Measurements from ENCODE around the gene GPN2.
"Not testable (repeated sequence)": the region's sequence is repeated elsewhere in the genome, so short reads cannot be mapped to it uniquely, and the experiment has no call there.

The GPN2 gene

DNA sequence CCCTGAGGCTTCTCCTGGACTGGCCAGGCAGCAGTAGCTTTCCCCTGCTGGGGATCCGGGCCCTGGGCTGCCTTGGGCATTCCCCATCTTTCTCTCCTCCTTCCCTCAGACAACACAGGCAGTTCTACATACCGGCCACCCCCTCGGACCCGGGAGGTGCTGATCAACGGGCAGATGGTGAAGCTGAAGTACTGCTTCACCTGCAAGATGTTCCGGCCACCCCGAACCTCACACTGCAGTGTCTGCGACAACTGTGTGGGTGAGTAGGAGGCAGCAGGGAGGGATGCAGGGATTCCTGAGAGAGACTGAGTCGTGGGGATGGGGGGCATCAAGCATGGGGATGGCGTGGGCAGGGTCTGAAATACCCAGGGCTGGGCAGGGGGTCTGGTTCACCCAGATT, 41.6 kb downstream of the GPN2 start:
- H3K36me3 Mint-ChIP-seq (ENCODE audit: insufficient read depth): peaks cover 89% of the 10 kb centered on the region
- no peak overlapping the region for H3K27ac Mint-ChIP-seq
- H3K9me3 Mint-ChIP-seq: no peaks in the 10 kb centered on the region
- no peaks in the 10 kb centered on the region for H3K27me3 Mint-ChIP-seq
- no peak overlapping the region for H3K4me3 Mint-ChIP-seq
- DNase-seq (no peak), ATAC-seq (replicated peaks) (no peak)
- peaks cover 13 to 16% of the 10 kb centered on the region in 2 donors for H3K4me1 Mint-ChIP-seq (ENCODE audit: low read depth in 2 of 2)

DNA sequence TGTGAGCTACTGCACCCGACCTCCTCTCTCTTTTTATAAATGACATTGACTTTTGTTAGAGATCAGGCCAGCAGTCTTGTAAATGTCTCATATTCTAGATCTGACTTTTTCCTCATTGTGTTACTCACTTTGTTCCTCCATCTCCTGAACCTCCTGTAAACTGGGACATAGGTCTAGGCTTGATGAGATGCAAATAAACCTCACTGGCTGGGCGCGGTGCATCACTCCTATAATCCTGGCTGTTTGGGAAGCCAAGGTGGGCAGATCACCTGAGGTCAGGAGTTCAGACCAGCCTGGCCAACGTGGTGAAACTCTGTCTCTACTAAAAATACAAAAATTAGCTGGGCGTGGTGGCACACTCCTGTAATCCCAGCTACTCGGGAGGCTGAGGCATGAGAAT, 42.3 kb downstream of the GPN2 start:
- not testable (repeated sequence) for ATAC-seq (replicated peaks); H3K4me3 Mint-ChIP-seq; DNase-seq; H3K9me3 Mint-ChIP-seq; H3K27me3 Mint-ChIP-seq; H3K27ac Mint-ChIP-seq
- Mint-ChIP-seq H3K4me1 (ENCODE audit: low read depth in 2 of 2) (peaks cover 9 to 15% of the 10 kb centered on the region in 2 donors), H3K36me3 (ENCODE audit: insufficient read depth) (peaks cover 89% of the 10 kb centered on the region)

DNA sequence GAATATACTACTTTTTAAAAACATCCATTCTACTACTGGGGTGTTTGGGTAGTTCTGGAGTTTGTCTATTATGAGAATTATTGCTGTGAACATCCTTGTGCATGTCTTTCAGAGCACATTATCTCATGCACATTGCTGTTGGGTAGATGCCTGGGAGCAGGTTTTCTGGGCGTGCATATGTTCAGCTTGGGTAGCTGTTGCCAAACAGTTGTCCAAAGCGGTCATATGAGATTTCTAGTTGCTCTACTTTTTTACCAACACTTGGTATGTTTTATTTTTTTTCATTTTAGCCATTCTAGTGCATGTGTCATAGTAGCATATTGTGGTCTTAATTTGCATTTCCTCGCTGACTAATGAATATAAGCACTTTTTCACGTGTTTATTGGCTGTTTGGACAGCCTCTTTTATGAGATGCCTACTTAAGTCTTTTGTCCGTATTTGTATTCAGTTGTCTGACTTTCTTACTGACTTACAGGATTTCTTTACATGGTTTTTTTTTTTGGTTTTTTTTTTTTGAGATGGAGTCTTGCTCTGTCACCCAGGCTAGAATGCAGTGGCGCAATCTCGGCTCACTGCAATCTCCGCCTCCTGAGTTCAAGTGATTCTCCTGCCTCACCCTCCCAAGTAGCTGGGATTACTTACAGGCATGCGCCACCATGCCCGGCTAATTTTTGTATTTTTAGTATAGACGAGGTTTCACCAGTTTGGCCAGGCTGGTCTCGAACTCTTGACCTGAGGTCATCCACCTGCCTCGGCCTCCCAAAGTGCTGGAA, 45.5 kb downstream of the GPN2 start:
- Mint-ChIP-seq H3K36me3 (ENCODE audit: insufficient read depth) (peaks cover 77% of the 10 kb centered on the region), H3K4me3 (no peak overlapping the region), H3K9me3 (no peaks in the 10 kb centered on the region), H3K27me3 (no peaks in the 10 kb centered on the region), H3K27ac (no peak overlapping the region), H3K4me1 (ENCODE audit: low read depth in 2 of 2) (peaks cover 8 to 13% of the 10 kb centered on the region in 2 donors)
- DNase-seq (no peak), ATAC-seq (replicated peaks) (no peak)

DNA sequence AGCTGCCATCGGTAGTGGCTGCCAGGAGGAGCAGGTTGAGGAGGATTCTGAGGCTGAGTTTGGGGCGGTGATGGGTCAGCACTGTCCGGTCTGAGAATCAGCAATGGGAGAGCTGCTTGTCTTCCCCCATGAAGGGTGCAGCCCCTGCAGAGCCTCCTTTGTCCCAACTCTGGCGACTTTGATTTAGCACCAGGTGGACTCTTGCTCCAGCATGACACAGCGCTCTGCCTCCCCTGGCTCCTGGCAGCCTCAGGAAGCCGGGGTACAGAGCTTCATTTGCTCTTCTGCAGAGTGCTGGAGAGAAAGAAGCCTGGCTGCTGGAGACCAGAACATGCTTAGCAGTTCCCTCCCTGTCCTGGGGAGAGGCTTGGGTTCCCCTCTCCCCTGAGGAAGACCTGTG, 50.3 kb downstream of the GPN2 start:
- Mint-ChIP-seq H3K4me1 (ENCODE audit: low read depth in 2 of 2) (peaks cover 23 to 26% of the 10 kb centered on the region in 2 donors), H3K27me3 (no peaks in the 10 kb centered on the region), H3K27ac (peak overlapping the region; percentile 91 to 94), H3K4me3 (no peak overlapping the region), H3K36me3 (ENCODE audit: insufficient read depth) (peaks cover 74% of the 10 kb centered on the region), H3K9me3 (no peaks in the 10 kb centered on the region)
- DNase-seq (no peak), ATAC-seq (replicated peaks) (no peak)

DNA sequence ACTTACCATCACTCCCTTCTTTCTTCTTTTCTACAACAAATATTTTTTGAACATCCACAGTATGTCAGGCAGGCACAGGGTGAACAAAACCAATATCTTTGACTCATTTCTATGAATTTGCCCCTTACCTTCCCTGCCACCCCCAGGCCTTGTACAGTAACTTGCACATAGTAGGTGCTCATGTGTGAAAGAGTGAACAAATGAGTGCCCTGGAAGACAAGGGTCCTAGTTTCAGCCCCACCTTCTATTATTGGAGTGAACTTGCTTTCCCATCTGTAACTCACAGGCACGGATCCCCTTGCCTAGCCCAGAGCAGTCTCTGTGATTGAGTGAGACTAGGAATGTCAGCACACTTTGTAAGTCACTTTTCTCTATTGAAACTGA, 50.8 kb downstream of the GPN2 start:
- H3K4me3 Mint-ChIP-seq: no peak overlapping the region
- peaks cover 27 to 31% of the 10 kb centered on the region in 2 donors for H3K4me1 Mint-ChIP-seq (ENCODE audit: low read depth in 2 of 2)
- ATAC-seq (replicated peaks): no peak
- peak overlapping the region; percentile 91 to 94 for H3K27ac Mint-ChIP-seq
- no peak for DNase-seq
- no peaks in the 10 kb centered on the region for H3K27me3 Mint-ChIP-seq
- no peaks in the 10 kb centered on the region for H3K9me3 Mint-ChIP-seq
- peaks cover 72% of the 10 kb centered on the region for H3K36me3 Mint-ChIP-seq (ENCODE audit: insufficient read depth)

DNA sequence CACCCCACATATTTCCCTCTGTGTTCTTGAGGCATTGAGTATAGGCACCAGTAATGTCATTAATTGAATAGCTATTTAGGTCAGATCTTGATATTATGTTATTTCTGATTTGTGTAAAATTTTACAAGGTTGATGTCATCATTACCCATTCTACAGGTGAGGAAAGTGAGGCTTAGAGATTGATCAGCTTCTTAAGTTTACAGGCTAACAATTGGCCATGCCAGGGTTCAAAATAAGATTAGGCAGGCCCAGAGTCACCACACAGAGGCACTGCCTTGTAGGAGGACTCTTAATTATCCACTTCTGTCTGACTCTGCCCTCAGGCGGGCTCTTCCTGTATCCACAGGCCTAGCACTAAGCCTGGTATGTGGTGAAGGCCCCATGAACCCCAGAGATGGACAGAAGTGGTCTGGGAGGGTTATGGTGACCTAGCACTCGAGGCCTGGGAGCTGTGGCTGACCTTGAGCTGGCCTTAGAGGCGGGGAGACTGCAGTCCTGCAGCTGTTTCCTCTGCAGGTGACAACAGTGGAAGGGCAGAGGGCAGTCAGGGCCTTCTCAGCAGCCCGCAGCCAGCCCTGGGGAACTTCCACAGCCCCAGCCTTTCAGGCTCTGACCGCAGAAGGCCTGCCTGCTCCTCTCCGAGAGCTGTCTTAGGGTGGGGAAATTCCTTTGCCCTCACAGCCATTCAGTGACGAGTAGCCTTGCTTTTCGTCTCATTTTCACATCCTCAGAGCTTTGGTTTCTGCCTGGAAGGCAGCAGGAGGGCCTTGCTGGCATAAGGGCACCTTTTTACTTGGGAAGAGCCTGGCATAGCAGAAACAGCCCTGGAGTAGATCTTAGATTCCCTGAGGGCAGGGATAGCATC, 51.4 kb downstream of the GPN2 start:
- H3K27ac Mint-ChIP-seq: peak overlapping the region; percentile 91 to 94
- peaks cover 71% of the 10 kb centered on the region for H3K36me3 Mint-ChIP-seq (ENCODE audit: insufficient read depth)
- DNase-seq (peak; percentile 43 to 59 (median 58)), ATAC-seq (replicated peaks) (peak; percentile 97)
- no peaks in the 10 kb centered on the region for H3K27me3 Mint-ChIP-seq
- peak overlapping the region in 1 of 2 donors; percentile 50 for H3K4me3 Mint-ChIP-seq
- peaks cover 29 to 37% of the 10 kb centered on the region in 2 donors for H3K4me1 Mint-ChIP-seq (ENCODE audit: low read depth in 2 of 2)
- no peaks in the 10 kb centered on the region for H3K9me3 Mint-ChIP-seq

DNA sequence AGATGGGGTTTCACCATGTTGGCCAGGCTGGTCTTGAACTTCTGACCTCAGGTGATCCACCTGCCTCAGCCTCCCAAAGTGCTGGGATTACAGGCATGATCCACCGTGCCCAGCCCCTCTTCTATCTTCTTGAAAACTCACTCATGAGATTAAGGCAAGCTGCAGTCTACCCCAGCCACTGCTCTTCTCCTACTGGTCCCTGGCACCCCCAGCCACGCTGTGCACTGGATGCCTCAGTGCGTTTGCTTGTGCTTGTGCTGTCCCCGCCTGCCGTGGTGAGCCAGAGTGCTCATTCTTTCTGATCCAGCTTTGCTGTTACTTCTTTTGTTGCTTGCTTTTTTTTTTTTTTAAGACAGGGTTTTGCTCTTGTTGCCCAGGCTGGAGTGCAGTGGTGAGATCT, 52.4 kb downstream of the GPN2 start:
- Mint-ChIP-seq H3K27ac (peak overlapping the region; percentile 91 to 94), H3K36me3 (ENCODE audit: insufficient read depth) (peaks cover 71% of the 10 kb centered on the region), H3K4me1 (ENCODE audit: low read depth in 2 of 2) (peaks cover 39 to 47% of the 10 kb centered on the region in 2 donors)
- not testable (repeated sequence) for DNase-seq; H3K27me3 Mint-ChIP-seq; H3K9me3 Mint-ChIP-seq; ATAC-seq (replicated peaks); H3K4me3 Mint-ChIP-seq

DNA sequence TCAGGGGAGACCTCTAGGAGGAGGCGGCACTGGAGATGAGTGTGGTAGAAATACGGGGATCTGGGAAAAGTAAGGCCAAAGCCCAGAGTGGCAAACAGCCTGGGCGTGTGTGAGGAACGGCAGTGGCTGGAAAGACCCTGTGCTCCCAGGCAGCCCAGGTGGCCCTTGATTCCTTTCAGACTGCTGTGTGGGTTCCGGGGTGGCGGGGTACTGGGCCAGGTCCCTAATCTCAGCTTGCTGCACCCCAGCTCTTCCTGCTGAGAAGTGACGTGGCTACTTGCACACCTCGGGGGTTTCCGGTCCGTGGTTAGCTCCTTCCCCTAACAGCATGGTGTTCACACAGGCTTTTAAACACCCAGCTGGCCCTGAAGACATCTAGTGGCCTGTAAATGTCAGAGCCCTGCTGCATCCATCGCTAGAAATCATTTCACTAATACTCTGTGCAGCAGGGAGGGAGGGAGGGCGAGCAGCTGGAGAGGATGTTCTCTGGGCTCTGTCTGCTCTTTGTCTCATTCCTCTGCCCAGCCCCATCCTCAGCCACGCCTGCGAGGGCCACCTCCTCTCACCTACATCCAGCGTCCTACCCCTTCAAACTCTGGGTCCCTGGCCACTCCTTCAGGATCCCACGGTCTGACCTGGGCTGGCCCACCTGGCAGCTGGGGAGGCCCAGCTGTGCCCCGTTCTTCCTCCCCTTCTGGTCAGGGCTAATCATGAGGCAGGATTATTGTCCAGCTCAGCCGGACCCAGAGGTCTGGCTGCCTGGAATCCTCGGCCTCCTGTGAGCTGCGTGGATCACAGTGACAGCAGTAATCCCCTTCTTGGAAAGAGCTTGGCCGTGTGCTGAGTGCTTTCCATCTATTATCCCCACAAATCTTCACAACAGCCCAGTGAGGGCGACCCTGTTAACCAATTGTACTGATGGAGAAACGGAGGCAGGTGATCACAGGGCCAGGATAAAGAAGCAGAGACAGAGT, 56.4 kb downstream of the GPN2 start:
- peak; percentile 95 for ATAC-seq (replicated peaks)
- Mint-ChIP-seq H3K27ac (peak overlapping the region; percentile 99), H3K4me1 (ENCODE audit: low read depth in 2 of 2) (peaks cover 64 to 69% of the 10 kb centered on the region in 2 donors), H3K36me3 (ENCODE audit: insufficient read depth) (peaks cover 57% of the 10 kb centered on the region), H3K9me3 (no peaks in the 10 kb centered on the region), H3K4me3 (peak overlapping the region; percentile 72 to 84), H3K27me3 (no peaks in the 10 kb centered on the region)
- DNase-seq: peak; percentile 83 to 91 (median 87)

DNA sequence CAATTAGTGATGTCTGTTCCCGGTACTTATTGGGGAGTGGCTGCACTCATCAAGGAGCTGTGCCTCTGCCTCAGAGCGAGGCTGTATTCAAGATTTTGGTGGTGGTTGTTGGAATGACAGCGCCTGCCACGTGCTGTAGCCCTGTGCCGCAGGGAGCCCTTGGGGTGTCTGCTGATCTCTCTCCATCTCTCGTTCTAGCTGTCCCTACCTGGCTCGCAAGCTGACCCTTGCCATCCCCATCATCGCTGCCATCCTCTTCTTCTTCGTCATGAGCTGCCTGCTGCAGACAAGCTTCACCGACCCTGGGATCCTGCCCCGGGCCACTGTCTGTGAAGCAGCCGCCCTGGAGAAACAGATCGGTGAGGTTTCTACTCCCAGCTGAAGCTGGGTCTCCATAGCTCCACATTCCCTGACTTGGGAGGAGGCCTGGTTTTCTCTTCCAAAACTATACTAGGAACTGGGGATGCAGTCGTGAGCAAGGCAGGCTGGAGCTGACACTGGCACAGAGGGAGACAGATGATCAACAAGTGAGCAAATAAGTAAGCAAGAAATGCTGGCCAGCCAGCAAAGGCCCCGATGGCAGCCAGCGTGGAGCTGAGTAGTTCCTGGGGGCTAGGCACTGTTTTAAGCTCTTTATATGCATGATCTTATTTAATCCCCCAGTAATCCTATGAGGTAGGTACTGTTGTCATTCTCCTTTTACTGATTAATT, 57.7 kb downstream of the GPN2 start:
- ATAC-seq (replicated peaks) (no peak), DNase-seq (no peak)
- H3K9me3 Mint-ChIP-seq: no peaks in the 10 kb centered on the region
- H3K4me1 Mint-ChIP-seq (ENCODE audit: low read depth in 2 of 2): peaks cover 69 to 72% of the 10 kb centered on the region in 2 donors
- H3K36me3 Mint-ChIP-seq (ENCODE audit: insufficient read depth): peaks cover 53% of the 10 kb centered on the region
- peak overlapping the region; percentile 72 to 84 for H3K4me3 Mint-ChIP-seq
- no peaks in the 10 kb centered on the region for H3K27me3 Mint-ChIP-seq
- H3K27ac Mint-ChIP-seq: peak overlapping the region; percentile 99

DNA sequence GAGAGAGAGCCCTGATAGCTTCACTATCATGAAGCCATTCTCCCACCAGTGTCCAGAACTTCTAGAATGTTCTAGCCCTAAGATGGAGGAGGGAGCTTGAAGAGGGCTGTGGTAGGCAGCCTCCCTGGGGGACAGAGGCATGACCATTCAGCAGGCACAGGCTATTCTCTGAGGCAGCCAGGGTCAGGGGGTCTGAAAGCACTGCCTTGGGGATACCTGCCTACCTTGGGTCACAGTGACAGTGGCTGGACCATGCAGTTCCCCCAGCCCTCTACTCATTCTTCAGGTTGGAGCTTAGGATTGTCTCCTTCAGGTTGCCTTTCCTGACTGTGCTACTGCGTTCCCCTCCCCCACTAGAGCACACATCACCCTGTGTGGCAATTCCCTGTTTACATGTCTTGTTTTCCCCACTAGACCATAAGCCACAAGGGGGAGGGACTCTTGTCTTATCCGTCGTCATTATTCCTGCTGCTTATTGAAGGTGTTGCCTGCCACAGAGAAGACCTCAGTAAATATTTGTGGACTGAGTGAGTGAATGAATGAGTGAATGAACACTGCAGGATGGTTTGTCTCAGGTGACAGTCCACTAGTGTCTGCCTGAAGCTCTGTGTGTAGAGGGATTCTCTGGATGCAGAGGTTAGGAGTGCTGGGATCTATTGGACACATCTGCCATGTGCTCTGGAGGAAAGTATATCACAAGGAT, 58.4 kb downstream of the GPN2 start:
- Mint-ChIP-seq H3K4me3 (peak overlapping the region; percentile 15 to 32), H3K9me3 (no peaks in the 10 kb centered on the region), H3K4me1 (ENCODE audit: low read depth in 2 of 2) (peaks cover 70 to 75% of the 10 kb centered on the region in 2 donors), H3K36me3 (ENCODE audit: insufficient read depth) (peaks cover 54% of the 10 kb centered on the region), H3K27ac (peak overlapping the region; percentile 99), H3K27me3 (no peaks in the 10 kb centered on the region)
- ATAC-seq (replicated peaks): no peak
- DNase-seq: no peak

DNA sequence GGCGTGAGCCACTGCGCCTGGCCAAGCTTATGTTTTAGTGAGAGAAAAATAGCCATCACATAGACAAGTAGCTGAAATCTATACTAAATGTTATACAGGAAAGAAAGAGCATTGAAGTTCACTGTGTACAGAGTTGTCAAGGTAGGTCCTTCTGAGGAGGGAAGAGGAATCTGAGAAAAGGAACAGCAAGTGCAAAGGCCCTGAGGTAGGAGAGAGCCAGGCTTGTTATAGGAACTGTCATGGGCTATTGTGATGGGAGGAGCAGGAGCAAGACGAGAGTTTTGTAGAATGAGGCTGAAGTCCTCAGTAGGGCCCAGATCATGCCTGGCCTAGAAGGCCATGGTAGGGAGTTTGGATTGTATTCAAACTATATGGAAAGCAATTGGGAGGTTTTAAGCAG, 59.0 kb downstream of the GPN2 start:
- Mint-ChIP-seq H3K27me3 (no peaks in the 10 kb centered on the region), H3K27ac (peak overlapping the region; percentile 99), H3K36me3 (ENCODE audit: insufficient read depth) (peaks cover 51% of the 10 kb centered on the region), H3K4me3 (peak overlapping the region in 1 of 2 donors; percentile 15), H3K9me3 (no peaks in the 10 kb centered on the region), H3K4me1 (ENCODE audit: low read depth in 2 of 2) (peaks cover 70 to 75% of the 10 kb centered on the region in 2 donors)
- ATAC-seq (replicated peaks): no peak
- no peak for DNase-seq

Data from effector memory CD8-positive, alpha-beta T cell (primary cell).